GM21381 (cell line): Measurements from ENCODE around the gene CAPN3.
"Not testable (repeated sequence)": the region's sequence is repeated elsewhere in the genome, so short reads cannot be mapped to it uniquely, and the experiment has no call there.

Source experiments
- ATAC-seq: cut with Tn5 transposase; IDR thresholded peaks from one replicate; pipeline ENCODE4 v1.9.1; 2021; ENCODE audit warnings: mild to moderate bottlenecking, moderate library complexity; ENCODE audit not compliant: unreplicated experiment

CAPN3 gene

DNA sequence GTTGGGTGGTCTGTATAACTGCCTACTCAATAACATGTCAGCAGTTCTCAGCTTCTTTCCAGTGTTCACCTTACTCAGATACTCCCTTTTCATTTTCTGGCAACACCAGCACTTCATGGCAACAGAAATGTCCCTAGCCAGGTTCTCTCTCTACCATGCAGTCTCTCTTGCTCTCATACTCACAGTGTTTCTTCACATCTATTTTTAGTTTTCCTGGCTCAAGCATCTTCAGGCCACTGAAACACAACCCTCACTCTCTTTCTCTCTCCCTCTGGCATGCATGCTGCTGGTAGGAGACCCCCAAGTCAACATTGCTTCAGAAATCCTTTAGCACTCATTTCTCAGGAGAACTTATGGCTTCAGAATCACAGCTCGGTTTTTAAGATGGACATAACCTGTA is at the start of gene CAPN3:
Gene CAPN3, plus strand, starts transcription at position 253 of the 400 bp plus-strand sequence. CDS start 305 bp downstream, outside the sequence.
- no peak for ATAC-seq

DNA sequence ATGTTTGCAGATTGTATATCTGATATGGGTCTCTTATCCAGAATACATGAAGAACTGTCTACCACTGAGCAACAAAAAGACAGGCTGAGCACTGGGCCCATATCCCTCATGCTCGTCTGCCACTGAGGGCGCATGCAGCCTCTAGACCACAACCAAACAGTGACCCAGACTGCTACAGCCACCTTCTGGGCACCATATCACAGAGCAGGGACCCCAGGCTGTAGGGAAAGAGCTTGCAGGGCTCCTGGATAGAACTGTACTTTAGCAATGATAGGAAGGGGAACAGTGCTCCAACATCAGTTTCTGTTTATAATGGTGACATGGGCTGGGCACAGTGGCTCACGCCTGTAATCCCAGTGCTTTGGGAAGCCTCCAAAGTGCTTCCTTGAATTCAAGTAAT is 45.8 kb upstream of the CAPN3 start:
- ATAC-seq = no peak

DNA sequence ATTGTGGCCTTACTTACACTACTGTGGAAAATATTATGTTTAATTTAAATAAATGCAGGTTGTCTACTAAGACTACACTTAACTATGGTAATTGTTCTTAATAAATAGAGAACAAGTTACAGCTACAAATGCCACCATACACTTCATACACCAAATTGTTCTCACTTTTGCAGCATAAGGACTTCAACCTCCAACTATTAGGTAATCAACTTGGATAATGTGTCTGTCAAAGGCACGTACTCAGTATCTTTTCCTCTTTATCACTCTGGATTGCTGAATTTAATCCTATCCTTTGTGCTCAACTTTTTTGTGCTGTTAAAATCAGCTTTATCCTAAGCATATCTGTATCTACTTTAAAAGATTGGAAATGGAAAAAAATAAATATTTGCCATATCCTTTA is 44.5 kb upstream of the CAPN3 start:
- ATAC-seq = no peak

DNA sequence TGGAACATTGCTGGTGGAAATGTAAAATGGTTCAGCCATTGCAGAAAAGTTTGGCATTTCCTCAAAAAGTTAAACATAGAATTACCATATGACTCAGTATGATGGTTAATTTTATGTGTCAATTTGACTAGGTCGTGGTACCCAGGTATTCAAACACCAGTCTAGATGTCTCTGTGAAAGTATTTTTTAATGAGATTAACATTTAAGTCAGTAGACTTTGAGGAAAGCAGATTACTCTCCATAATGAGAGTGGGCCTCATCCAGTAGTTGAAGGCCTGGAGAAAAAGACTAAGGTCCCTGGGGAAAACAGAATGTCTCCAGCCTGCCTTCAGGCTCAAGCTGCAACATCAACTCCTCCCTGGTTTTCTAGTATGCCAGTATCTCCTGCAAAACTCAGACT is 43.8 kb upstream of the CAPN3 start:
- no peak for ATAC-seq

DNA sequence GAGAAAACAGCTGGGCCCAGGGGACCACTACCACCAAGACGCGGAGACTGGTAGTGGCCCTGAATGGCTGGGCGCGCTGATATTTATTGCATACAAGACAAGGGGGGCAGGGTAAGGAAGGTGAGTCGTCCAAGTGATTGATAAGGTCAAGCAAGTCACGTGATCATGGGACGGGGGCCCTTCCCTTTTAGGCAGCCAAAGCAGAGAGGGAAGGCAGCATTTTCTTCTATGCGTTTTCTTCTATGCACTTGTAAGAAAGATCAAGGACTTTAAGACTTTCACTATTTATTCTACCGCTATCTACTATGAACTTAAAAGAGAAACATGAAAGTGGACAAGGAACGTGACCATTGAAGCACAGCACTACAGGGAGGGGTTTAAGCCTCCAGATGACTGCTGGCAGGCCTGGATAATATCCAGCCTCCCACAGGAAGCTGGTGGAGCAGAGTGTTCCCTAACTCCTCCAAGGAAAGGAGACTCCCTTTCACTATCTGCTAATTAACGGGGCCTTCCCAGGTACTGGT is 43.0 kb upstream of the CAPN3 start:
- ATAC-seq = not testable (repeated sequence)

DNA sequence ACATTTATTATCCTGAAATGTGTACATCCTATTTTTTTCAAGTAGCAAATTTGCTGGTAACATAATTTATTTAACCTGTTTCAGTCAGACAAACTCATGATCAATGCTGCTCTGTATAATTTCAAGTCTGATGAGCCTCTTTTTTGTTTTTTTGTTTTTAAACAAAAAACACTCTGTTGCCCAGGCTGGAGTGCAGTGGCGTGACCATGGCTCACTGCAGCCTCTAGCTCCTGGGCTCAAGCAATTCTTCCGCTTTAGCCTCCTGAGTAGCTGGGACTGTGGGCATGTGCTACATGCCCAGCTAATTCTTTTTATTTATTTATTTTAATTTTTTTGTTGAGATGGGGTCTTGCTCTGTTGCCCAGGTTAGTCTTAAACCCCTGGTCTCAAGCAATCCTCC is 40.1 kb upstream of the CAPN3 start:
- ATAC-seq = no peak

DNA sequence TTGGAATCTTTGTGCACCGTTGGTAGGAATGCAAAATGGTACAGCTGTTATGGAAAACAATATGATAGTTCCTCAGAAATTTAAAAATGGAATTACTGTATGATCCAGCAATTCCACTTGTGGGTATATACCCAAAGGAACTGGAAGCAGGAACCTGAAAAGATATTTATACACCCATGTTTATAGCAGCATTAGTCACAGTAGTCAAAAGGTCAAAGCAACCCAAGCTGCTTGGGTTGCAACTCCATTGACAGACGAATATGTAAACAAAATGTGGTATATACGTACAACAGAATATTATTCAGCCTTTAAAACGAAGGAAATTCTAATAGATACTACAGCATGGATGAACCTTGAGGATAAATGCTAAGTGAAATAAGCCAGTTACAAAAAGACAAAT is 35.0 kb upstream of the CAPN3 start:
- no peak for ATAC-seq

DNA sequence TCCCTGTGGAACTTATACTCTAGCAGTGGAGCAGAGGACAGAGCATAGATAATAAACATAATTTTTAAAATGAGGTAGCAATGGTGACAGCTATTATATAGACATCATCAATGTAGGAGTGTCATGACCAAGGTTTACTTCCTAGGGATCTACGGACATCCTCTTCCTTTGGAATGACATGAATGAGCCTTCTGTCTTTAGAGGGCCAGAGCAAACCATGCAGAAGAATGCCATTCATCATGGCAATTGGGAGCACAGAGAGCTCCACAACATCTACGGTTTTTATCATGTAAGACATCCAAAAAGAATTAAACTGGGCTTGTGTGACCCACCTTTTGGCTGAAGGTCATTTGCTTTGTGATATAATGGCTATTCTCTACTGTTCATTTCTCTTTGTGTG is 30.1 kb upstream of the CAPN3 start:
- no peak for ATAC-seq

DNA sequence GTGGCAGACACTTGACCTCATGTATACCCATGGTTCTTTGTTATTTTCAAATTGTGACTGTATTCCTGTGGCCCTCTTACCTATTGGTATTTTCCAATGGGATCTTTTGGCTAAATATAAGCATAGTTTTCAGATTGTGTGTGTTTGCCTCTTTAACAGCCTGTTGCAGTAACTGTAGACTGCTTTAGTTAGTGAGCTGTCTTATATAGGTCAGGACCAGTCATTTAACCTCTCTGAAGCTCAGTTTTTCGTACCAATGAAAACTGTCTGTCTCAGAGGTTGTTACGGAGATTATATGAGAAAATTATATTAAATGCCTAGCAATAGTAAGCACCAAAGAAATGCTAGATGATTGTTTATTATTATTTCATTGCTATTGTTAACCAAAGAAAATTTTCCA is 29.3 kb upstream of the CAPN3 start:
- ATAC-seq = no peak

DNA sequence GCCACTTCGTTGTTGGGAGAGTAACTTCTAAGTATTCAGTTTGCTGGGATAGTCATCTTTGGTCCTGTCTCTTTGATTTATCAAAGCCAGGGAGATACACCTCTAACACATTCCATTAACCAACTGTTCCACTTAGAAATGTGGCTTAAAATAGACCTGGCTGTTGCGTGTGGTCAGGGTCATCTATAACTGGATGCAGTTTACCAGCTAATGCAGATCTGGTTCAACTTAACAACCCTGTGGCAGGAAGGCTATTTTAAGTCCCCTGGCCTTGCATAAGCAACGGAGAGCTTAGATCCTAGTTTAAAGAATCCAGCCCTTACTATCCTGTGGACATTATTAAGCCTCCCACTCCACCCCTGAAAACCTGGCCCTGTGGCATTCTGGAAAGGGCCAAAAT is 28.1 kb upstream of the CAPN3 start:
- ATAC-seq = no peak

DNA sequence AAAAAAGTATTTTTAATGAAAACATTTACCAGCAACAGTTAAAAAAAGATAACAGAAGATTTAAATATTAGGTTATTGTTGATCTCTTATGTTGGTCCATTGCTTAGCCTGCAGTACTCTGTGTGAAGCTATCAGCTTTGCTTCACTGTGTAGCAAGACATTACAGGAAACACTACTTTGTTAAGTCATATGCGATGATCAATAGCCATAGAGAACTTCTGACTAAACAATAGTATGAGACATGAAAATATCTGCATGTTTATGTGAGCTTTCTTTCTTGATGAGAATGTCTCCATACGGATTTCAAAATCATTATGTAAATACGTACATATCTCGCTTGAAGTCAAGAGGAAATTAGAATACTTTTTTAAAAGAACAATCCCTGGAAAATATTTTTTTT is 27.0 kb upstream of the CAPN3 start:
- no peak for ATAC-seq

DNA sequence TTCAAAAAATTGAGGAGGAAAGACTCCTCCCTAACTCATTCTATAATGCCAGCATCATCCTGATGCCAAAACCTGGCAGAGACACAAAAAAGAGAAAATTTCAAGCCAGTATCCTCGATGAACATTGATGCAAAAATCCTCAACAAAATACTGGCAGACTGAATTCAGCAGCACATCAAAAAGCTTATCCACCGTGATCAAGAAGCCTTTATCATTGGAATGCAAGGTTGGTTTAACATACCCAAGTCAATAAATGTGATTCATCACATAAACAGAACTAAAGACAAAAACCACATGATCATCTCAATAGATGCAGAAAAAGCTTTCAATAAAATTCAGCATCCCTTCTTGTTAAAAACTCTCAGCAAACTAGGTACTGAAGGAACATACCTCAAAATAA is 24.2 kb upstream of the CAPN3 start:
- ATAC-seq = no peak

DNA sequence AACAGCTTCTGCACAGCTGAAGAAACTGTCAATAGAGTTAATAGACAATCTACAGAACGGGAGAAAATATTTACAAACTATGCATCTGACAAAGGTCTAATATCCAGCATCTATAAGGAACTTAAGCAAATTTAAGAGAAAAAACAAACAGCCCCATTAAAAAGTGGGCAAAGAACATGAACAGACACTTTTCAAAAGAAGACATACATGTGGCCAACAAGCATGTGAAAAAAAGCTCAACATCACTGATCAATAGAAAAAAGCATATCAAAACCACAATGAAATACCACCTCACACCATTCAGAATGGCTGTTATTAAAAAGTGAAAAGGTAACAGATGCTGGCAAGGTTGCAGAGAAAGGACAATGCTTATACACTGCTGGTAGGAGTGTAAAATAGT is 22.7 kb upstream of the CAPN3 start:
- not testable (repeated sequence) for ATAC-seq

DNA sequence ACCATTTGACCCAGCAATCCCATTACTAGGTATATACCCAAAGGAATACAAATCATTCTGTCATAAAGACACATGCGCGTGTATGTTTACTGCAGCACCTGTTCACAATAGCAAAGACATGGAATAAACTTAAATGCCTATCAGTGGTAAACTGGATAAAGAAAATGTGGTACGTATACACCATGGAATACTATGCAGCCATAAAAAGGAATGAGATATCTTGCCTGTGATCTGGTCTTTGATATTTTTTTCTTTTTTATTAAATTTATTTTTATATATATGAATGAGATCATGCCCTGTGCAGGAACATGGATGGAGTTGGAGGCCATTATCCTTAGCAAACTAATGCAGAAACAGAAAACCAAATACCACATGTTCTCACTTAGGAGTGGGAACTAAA is 22.2 kb upstream of the CAPN3 start:
- ATAC-seq = not testable (repeated sequence)

DNA sequence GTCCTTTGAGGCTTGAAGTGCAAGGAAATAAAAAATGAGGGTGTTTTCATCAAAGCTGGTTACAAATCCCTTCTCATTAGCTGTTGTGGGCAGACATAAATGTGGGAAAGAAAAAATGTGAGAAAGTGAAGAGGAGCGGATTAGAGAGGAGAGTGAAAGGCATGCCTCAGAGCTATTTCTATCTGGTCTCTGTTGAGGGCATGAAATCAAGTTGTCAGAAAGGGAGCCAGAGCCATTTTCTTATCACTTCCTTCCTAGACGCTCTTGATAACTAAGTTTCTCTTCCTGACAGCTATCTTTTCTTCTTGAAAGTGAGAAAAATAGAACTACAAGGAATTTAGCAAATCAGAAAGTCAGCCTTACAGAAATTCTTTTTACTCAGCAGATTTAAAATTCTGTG is 20.8 kb upstream of the CAPN3 start:
- ATAC-seq = no peak

DNA sequence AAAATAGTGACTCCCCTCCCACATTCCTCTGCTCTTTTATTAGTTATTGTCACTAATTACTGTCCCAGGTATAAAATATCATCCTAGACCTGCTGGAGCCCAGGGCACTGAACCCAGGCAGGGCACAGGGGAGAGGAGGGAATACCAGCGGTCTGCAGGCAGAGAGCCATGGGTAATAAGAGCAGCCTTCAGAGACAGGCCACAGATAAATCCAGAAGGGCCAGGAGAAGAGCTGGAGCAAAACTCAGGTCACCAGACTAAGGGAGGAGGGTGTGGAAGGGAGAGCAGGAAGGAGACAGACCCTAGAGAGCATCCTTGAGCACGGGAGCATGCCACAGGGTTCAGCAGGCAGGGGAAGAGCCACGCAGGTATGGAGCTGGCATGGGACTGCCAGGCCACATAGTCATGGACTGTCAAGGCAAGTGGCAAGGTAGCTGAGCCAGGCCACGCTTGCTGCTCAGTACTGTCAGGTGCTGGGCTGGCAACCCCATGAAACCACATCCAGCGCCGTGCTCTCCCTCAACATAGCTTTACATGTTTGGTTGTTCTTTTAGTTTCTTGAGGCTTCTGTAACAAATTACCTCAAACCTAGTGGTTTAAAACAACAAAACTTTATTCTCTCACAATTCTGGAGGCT is 15.6 kb upstream of the CAPN3 start:
- no peak for ATAC-seq

DNA sequence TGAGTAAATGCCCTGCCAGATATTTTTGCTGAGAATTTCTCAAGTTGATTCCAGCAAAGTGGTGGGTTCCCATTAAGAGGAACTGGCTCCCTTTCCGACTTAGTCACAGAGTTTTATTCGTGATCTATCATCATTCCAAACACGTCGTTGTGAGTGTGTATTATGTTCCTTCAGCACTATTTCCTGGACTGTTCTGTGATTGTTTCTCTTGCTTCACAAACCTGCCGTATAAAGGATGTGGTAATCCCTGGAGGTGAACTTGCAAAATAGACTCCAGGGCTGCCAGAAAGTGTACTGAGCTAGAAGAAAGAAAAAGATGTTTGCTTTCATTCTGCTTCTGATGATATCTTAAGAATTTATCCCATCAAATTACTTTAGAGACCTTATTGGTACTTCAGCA is 14.5 kb upstream of the CAPN3 start:
- ATAC-seq = no peak

DNA sequence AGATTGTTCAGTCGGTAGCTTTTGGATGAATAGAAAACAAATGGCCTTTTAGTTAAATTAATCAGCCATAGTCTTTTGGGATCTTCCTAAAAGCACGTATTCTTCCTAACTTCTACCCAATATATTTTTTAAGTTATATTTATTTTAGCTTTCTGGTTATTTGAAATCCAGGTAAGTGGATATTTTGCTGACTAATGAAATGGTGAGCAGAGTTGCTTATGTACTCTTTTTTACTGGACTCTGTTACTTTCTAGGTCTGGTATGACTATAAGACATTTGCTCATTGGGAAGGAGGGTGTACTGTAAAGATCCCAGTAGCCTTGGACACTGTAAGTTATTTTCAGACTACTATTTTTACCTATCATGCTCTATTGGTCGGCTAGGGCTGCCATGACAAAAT is 13.8 kb upstream of the CAPN3 start:
- no peak for ATAC-seq

DNA sequence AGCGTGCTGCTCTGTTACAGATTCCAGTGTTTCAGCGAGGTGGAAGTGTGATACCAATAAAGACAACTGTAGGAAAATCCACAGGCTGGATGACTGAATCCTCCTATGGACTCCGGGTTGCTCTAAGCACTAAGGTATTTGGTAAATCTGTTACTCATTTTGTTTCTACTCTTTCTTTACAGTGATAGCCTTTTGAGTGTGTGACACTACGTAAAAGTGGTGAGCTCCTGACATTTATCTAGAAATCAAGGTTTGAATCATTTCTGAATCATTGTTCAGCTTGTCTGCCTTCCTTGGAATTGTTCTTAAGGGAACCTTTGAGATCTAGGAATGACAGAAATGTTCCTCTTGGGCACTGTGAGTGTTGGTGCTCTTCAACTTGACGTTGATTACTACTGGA is 11.2 kb upstream of the CAPN3 start:
- no peak for ATAC-seq

DNA sequence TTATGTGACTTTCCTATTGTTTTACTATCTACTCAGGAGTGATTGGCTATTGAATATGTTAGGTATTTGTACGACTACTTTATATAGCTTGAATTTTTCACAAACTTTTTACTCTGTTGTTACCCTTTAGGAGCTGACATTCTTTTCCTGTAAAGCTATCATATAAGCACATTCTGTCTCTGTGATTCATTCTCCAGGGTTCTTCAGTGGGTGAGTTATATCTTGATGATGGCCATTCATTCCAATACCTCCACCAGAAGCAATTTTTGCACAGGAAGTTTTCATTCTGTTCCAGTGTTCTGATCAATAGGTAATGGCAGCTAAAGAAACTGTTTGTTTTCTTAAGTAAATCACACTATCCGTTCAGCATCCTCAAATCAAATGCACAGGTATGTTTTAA is 10.1 kb upstream of the CAPN3 start:
- no peak for ATAC-seq

DNA sequence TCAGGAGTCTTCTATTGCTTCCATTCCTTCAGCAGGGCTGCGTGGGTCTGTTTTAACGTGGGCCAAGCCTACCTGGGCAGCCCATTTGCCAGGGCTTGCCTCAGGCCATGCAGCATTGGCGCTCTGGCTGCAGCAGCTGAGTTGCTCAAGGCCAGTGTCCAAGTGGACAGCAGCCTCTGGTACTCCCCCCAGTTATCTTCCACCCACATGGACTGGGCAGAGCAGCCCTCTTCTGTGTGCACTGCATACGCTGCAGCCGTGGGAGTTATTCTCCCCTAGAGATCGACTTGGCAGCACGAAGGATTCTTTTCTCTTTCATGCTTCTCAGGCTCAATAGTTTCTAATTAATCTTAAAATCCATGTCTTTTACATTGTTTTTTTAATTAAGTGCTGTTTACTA is 6.9 kb upstream of the CAPN3 start:
- ATAC-seq = no peak

DNA sequence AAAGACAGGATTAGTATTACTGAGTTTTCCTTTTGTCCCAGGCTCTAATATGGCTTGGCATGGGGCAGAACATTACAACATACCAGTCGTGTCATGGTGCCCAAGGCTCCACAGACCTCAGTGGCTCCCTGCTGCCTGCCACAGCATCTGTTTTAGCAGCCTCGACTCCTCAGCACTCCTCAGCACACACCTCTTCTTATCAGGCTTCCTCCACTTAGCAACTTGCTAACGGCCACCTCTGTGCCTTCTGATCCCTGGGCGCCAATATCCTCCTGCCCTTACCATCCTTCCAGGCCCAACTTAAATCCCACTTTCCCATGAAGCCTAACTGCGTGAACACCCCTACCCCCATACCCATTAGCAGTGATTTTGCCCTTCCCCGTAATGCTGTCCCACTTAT is 6.2 kb upstream of the CAPN3 start:
- no peak for ATAC-seq

DNA sequence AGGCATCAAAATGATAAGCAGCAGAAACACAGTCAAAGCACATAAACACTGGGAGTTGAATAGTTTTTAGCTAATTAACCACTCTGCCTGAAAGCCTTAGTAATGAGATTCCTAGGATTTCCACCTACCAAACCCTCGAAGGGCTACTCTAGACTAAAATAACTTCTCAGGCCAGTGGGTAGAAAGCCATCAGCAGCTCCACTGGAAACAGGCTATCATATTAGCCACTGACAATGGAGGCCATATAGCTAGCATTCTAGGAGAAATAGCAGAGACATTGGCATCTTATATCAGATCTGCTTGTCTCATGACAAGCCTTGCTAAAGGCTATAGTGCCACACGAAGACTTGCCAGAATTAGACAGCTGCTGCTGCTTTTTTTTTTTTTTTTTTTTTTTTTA is 4.5 kb upstream of the CAPN3 start:
- no peak for ATAC-seq
